ENCODE measurements around the gene SYVN1. TPM values are rescaled to one million over a fixed set of nuclear protein-coding genes. Genes with fewer than 3 reads are reported as not detected.

Gene SYVN1
- total RNA-seq, 1 experiment from 2014 or later: 64.3 TPM

DNA sequence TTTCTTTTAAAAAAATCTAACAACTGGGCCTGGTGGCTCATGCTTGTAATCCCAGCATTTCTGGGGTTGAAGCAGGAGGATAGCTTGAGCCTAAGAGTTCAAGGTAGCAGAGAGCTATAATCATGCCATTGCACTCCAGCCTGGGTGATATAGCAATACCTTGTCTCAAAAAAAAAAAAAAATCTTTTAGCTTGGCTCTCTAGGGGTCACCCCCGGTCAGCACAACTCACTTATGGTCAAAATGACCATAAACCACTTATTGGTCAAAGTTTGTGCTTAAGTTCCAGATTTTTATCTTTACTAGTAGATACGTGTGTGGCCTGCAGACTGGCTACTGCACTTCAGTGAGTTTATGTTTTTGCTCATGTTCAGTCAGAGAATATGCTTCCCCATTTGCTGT, 29.4 kb upstream of the SYVN1 start:
- H3K9me3 ChIP-seq (ENCODE audit: control insufficient read depth, insufficient read depth, low read depth, low read length): no peaks in the 10 kb centered on the region
- ChIA-PET CTCF (no interaction called here), POLR2A (no interaction called here)
- no peaks in the 10 kb centered on the region for H3K27me3 ChIP-seq (ENCODE audit: control insufficient read depth, insufficient read depth, low read length)
- no peaks in the 10 kb centered on the region for H3K36me3 ChIP-seq (ENCODE audit: control insufficient read depth, insufficient read depth, low read length)
- no TSS peak for BruUV-seq (replicated peaks)
- no peak for ATAC-seq
- intact Hi-C loops (cut with micrococcal nuclease; ENCODE audit: unreplicated experiment) (no loop called here), in situ Hi-C loops (cut with HindIII; ENCODE audit: low pct_unique_long_range_greater_than_20kb, low sequenced_read_pairs) (no loop called here)
- H3K27ac ChIP-seq (ENCODE audit: low read length): no peak overlapping the region
- no peak overlapping the region for H3K4me3 ChIP-seq (ENCODE audit: low read depth in 2 of 2, low read length in 2 of 2)
- no peak for DNase-seq (ENCODE audit: low read depth, low spot score)
- TF ChIP-seq SIN3A (IDR thresholded peaks at IDR 0.05; ENCODE audit: borderline replicate concordance, insufficient read depth, low read depth, low read length) (no peak), POLR2AphosphoS5 (IDR thresholded peaks at IDR 0.05; ENCODE audit: low read depth, low read length) (no peak)
- TF ChIP-seq, protein P1, sequence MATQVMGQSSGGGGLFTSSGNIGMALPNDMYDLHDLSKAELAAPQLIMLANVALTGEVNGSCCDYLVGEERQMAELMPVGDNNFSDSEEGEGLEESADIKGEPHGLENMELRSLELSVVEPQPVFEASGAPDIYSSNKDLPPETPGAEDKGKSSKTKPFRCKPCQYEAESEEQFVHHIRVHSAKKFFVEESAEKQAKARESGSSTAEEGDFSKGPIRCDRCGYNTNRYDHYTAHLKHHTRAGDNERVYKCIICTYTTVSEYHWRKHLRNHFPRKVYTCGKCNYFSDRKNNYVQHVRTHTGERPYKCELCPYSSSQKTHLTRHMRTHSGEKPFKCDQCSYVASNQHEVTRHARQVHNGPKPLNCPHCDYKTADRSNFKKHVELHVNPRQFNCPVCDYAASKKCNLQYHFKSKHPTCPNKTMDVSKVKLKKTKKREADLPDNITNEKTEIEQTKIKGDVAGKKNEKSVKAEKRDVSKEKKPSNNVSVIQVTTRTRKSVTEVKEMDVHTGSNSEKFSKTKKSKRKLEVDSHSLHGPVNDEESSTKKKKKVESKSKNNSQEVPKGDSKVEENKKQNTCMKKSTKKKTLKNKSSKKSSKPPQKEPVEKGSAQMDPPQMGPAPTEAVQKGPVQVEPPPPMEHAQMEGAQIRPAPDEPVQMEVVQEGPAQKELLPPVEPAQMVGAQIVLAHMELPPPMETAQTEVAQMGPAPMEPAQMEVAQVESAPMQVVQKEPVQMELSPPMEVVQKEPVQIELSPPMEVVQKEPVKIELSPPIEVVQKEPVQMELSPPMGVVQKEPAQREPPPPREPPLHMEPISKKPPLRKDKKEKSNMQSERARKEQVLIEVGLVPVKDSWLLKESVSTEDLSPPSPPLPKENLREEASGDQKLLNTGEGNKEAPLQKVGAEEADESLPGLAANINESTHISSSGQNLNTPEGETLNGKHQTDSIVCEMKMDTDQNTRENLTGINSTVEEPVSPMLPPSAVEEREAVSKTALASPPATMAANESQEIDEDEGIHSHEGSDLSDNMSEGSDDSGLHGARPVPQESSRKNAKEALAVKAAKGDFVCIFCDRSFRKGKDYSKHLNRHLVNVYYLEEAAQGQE (IDR thresholded peaks at IDR 0.05; ENCODE audit: insufficient read depth in 1 of 2, low read depth in 2 of 2, low read length in 1 of 2): no peak
- H3K4me1 ChIP-seq (ENCODE audit: control insufficient read depth, insufficient read depth, low read length): 0 out of 2 replicates have a peak, but pooled peaks cover 7% of the 10 kb centered on the region

DNA sequence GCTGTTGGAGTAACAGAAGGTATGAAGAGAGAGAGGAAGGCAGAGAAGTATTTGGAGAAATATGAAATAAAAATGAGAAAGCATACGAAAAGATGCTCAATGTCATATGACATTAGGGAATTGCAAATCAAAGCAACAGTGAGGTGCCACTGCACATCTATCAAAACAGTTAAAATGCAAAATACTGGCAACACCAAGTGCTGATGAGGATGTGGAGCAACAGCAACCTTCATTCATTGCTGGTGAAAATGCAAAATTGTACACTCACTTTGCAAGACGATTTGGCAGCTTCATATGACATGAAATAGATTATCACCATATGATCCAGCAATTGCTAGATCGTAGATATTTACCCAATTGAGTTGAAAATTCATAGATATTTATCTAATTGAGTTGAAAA, 26.3 kb upstream of the SYVN1 start:
- Histone ChIP-seq H3K4me1 (ENCODE audit: control insufficient read depth, insufficient read depth, low read length) (0 out of 2 replicates have a peak, but pooled peaks cover 3% of the 10 kb centered on the region), H3K27me3 (ENCODE audit: control insufficient read depth, insufficient read depth, low read length) (no peaks in the 10 kb centered on the region), H3K9me3 (ENCODE audit: control insufficient read depth, insufficient read depth, low read depth, low read length) (no peaks in the 10 kb centered on the region), H3K4me3 (ENCODE audit: low read depth in 2 of 2, low read length in 2 of 2) (no peak overlapping the region), H3K27ac (ENCODE audit: low read length) (no peak overlapping the region), H3K36me3 (ENCODE audit: control insufficient read depth, insufficient read depth, low read length) (no peaks in the 10 kb centered on the region)
- ChIA-PET CTCF (no interaction called here), POLR2A (interaction anchor here (0.6 to 0.7 kb wide), 2 partner anchors 10 to 96 kb away, joined by 3 to 4 read pairs; no protein-coding TSS in a partner anchor)
- intact Hi-C loops (cut with micrococcal nuclease; ENCODE audit: unreplicated experiment): no loop called here
- ATAC-seq: no peak
- BruUV-seq (replicated peaks): no TSS peak
- no peak for DNase-seq (ENCODE audit: low read depth, low spot score)
- no peak for TF ChIP-seq POLR2AphosphoS5 (IDR thresholded peaks at IDR 0.05; ENCODE audit: low read depth, low read length)
- TF ChIP-seq, protein P1 (IDR thresholded peaks at IDR 0.05; ENCODE audit: insufficient read depth in 1 of 2, low read depth in 2 of 2, low read length in 1 of 2): no peak
- TF ChIP-seq, protein P2, sequence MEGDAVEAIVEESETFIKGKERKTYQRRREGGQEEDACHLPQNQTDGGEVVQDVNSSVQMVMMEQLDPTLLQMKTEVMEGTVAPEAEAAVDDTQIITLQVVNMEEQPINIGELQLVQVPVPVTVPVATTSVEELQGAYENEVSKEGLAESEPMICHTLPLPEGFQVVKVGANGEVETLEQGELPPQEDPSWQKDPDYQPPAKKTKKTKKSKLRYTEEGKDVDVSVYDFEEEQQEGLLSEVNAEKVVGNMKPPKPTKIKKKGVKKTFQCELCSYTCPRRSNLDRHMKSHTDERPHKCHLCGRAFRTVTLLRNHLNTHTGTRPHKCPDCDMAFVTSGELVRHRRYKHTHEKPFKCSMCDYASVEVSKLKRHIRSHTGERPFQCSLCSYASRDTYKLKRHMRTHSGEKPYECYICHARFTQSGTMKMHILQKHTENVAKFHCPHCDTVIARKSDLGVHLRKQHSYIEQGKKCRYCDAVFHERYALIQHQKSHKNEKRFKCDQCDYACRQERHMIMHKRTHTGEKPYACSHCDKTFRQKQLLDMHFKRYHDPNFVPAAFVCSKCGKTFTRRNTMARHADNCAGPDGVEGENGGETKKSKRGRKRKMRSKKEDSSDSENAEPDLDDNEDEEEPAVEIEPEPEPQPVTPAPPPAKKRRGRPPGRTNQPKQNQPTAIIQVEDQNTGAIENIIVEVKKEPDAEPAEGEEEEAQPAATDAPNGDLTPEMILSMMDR (IDR thresholded peaks at IDR 0.05): no peak
- TF ChIP-seq SIN3A (IDR thresholded peaks at IDR 0.05; ENCODE audit: borderline replicate concordance, insufficient read depth, low read depth, low read length): no peak
- TF ChIP-seq TCF7L2 (IDR thresholded peaks at IDR 0.05; ENCODE audit: low read depth, low read length): no peak
- in situ Hi-C loops (cut with HindIII; ENCODE audit: low pct_unique_long_range_greater_than_20kb, low sequenced_read_pairs): no loop called here
